Breast epithelium (tissue), 3 donors: Measurements from ENCODE around the gene ITGA3.

Experiments used
- CTCF ChIP-seq, 3 donors: fragments of 450-650 bp; IDR thresholded peaks; one replicate each; pipeline ENCODE4 v1.5.1; 2016 to 2017; ENCODE audit warnings: antibody characterized with exemption in 3 of 3, mild to moderate bottlenecking in 3 of 3, moderate library complexity in 3 of 3
- POLR2AphosphoS5 ChIP-seq, 3 donors: sonication (generic); formaldehyde crosslinking; IDR thresholded peaks; one replicate each; pipeline ENCODE4 v1.6.1; 2017; ENCODE audit warnings: antibody characterized with exemption in 3 of 3

GRCh38 chr17:50018909-50019308 lies 37.0 kb upstream of the ITGA3 start:
- TF ChIP-seq CTCF (IDR thresholded peaks at IDR 0.05) (no peak), POLR2AphosphoS5 (IDR thresholded peaks at IDR 0.05) (no peak)
